ENCODE measurements around the gene PLA2G2F. TPM values are rescaled to one million over a fixed set of nuclear protein-coding genes. Genes with fewer than 3 reads are reported as not detected.

PLA2G2F gene
- total and polyA plus RNA-seq, 9 of the 15 experiments (the other 6 are each of a cell fraction or from before 2014, with no cell fraction given) = not detected

- TF ChIP-seq HMGXB4 (CRISPR knock-in tag; IDR thresholded peaks at IDR 0.05) = no peak
- TF ChIP-seq ZEB2 (IDR thresholded peaks at IDR 0.05) = peak; percentile 47; the same call in 1 of the 2 replicates
- TF ChIP-seq ZBTB7A (IDR thresholded peaks at IDR 0.05; ENCODE audit: borderline replicate concordance, control insufficient read depth, low read depth, low read length) = no peak
- no peak for TF ChIP-seq THRA (IDR thresholded peaks at IDR 0.05)
- no peak for TF ChIP-seq ATF7 (IDR thresholded peaks at IDR 0.05)
- peak; percentile 88; the same call in 1 of the 2 replicates for TF ChIP-seq CBX1 (IDR thresholded peaks at IDR 0.05; ENCODE audit: low read depth)
- TF ChIP-seq HDGF (IDR thresholded peaks at IDR 0.05) = no peak
- no peak for TF ChIP-seq ATF6 (CRISPR knock-in tag; IDR thresholded peaks at IDR 0.05)
- no peak for TF ChIP-seq FOS (IDR thresholded peaks at IDR 0.05; ENCODE audit: extremely low read depth, insufficient read length)
- peak; percentile 58 for TF ChIP-seq MAX (CRISPR knock-in tag; IDR thresholded peaks at IDR 0.05)
- no peak for TF ChIP-seq ZNF561 (CRISPR knock-in tag; conservative IDR thresholded peaks at IDR 0.05)
- 0 out of 2 replicates have a peak, but pooled peaks have one; percentile 18 for TF ChIP-seq CBFA2T3 (IDR thresholded peaks at IDR 0.05)
- TF ChIP-seq CSDE1 (IDR thresholded peaks at IDR 0.05) = no peak
- no peak for TF ChIP-seq FOXP4 (CRISPR knock-in tag; IDR thresholded peaks at IDR 0.05; ENCODE audit: borderline replicate concordance)
- TF ChIP-seq TAF15 (IDR thresholded peaks at IDR 0.05; ENCODE audit: low read depth, low read length) = no peak
- TF ChIP-seq NFYB (IDR thresholded peaks at IDR 0.05; ENCODE audit: extremely low read depth, insufficient read length) = no peak
- TF ChIP-seq NCOA1 (IDR thresholded peaks at IDR 0.05; ENCODE audit: low read depth) = no peak
- no peak for TF ChIP-seq ZNF586 (CRISPR knock-in tag; conservative IDR thresholded peaks at IDR 0.05)
- no peak for TF ChIP-seq ZNF431 (CRISPR knock-in tag; IDR thresholded peaks at IDR 0.05)
- TF ChIP-seq ZNF398 (CRISPR knock-in tag; IDR thresholded peaks at IDR 0.05) = no peak
- no peak for TF ChIP-seq POU5F1 (IDR thresholded peaks at IDR 0.05; ENCODE audit: borderline replicate concordance, low read depth, low read length, partially characterized antibody)
These were observed 26.4 kb downstream of the PLA2G2F start (continued) for GRCh38 chr1:20165522-20165951.

Data from K562 (cell line).